HEK293 (cell line): Measurements from ENCODE around the gene AEBP2.

Experiments used
- CTCF ChIA-PET: fragments of 350-600 bp; formaldehyde crosslinking; extraction: SDS; loops from one replicate; lab custom pipeline; 2021; ENCODE audit warnings: antibody characterized with exemption; lab: Yijun Ruan, JAX
- POLR2A ChIA-PET: fragments of 300-600 bp; formaldehyde crosslinking; extraction: SDS; loops from one replicate; lab custom pipeline; 2020; ENCODE audit warnings: antibody characterized with exemption, inconsistent platforms; lab: Yijun Ruan, JAX
- H3K27ac ChIP-seq: fragments of 200-500 bp; sonication (Bioruptor generic); 2 replicates; pipeline ENCODE4 v1.5.1; 2014; ENCODE audit warnings: low read depth, low read length, control low read depth, inconsistent platforms; ENCODE audit errors: extremely low read depth
- H3K36me3 ChIP-seq, 2 experiments: fragments of 200-500 bp in 1 of 2; sonication (Bioruptor generic) in 1 of 2; 1 replicate in 1 of 2; 2 replicates in 1 of 2; pipeline ENCODE4 v1.5.1; 2014 to 2017; ENCODE audit warnings: inconsistent platforms in 2 of 2, low read length in 2 of 2; ENCODE audit not compliant: control insufficient read depth in 2 of 2, insufficient read depth in 1 of 2
- H3K4me1 ChIP-seq: fragments of 200-500 bp; sonication (Bioruptor generic); 2 replicates; pipeline ENCODE4 v1.5.1; 2014; ENCODE audit warnings: mild to moderate bottlenecking, low read length, inconsistent platforms; ENCODE audit not compliant: control insufficient read depth, insufficient read depth
- H3K4me3 ChIP-seq: 2 replicates; pipeline ENCODE4 v1.5.1; 2011; ENCODE audit warnings: low read depth, mild to moderate bottlenecking, control low read depth, low read length, moderate library complexity
- H3K9me3 ChIP-seq: fragments of 200-500 bp; sonication (Bioruptor generic); 2 replicates; pipeline ENCODE4 v1.5.1; 2014; ENCODE audit warnings: low read depth, low read length, inconsistent platforms; ENCODE audit not compliant: control insufficient read depth, insufficient read depth
- ELK4 ChIP-seq: IDR thresholded peaks from 2 replicates; pipeline ENCODE4 v1.6.1; 2011; ENCODE audit warnings: mild to moderate bottlenecking, low read depth, low read length, borderline replicate concordance
- GLI4 ChIP-seq: fragments of 450-650 bp; formaldehyde crosslinking; IDR thresholded peaks from 2 replicates; pipeline ENCODE4 v1.5.1; 2016; ENCODE audit warnings: missing biosample characterization, missing genetic modification characterization
- MZF1 ChIP-seq: fragments of 450-650 bp; formaldehyde crosslinking; IDR thresholded peaks from 2 replicates; pipeline ENCODE4 v1.5.1; 2017; ENCODE audit warnings: missing biosample characterization, missing genetic modification characterization, borderline replicate concordance
- SETDB1 ChIP-seq: IDR thresholded peaks from one replicate; pipeline ENCODE4 v1.6.1; 2017; ENCODE audit warnings: mild to moderate bottlenecking, low read length, moderate library complexity, mixed read lengths; ENCODE audit not compliant: insufficient read length
- WT1 ChIP-seq: fragments of 450-650 bp; formaldehyde crosslinking; IDR thresholded peaks from 2 replicates; pipeline ENCODE4 v1.5.1; 2016; ENCODE audit warnings: missing biosample characterization, missing genetic modification characterization
- ZBTB10 ChIP-seq: fragments of 450-650 bp; formaldehyde crosslinking; IDR thresholded peaks from 2 replicates; pipeline ENCODE4 v1.5.1; 2016; ENCODE audit warnings: missing biosample characterization, missing genetic modification characterization
- ZBTB26 ChIP-seq: fragments of 450-650 bp; formaldehyde crosslinking; optimal IDR thresholded peaks from 2 replicates; pipeline ENCODE3; 2016; ENCODE audit warnings: missing biosample characterization, mild to moderate bottlenecking, missing genetic modification characterization
- ZEB2 ChIP-seq: fragments of 450-650 bp; formaldehyde crosslinking; IDR thresholded peaks from 2 replicates; pipeline ENCODE4 v1.5.1; 2016; ENCODE audit warnings: missing biosample characterization, missing genetic modification characterization
- ZNF121 ChIP-seq: fragments of 450-650 bp; formaldehyde crosslinking; IDR thresholded peaks from 2 replicates; pipeline ENCODE4 v1.5.1; 2016; ENCODE audit warnings: missing biosample characterization, missing genetic modification characterization
- ZNF146 ChIP-seq: fragments of 450-650 bp; formaldehyde crosslinking; IDR thresholded peaks from 2 replicates; pipeline ENCODE4 v1.5.1; 2016; ENCODE audit warnings: missing biosample characterization, missing genetic modification characterization
- ZNF155 ChIP-seq: fragments of 450-650 bp; formaldehyde crosslinking; IDR thresholded peaks from 2 replicates; pipeline ENCODE4 v1.5.1; 2016; ENCODE audit warnings: missing biosample characterization, missing genetic modification characterization
- ZNF292 ChIP-seq: fragments of 450-650 bp; formaldehyde crosslinking; IDR thresholded peaks from 2 replicates; pipeline ENCODE4 v1.5.1; 2016; ENCODE audit warnings: low read depth, missing biosample characterization, missing genetic modification characterization, borderline replicate concordance
- ZNF311 ChIP-seq: fragments of 450-650 bp; formaldehyde crosslinking; IDR thresholded peaks from 2 replicates; pipeline ENCODE4 v1.5.1; 2017; ENCODE audit warnings: missing biosample characterization, missing genetic modification characterization, borderline replicate concordance
- ZNF423 ChIP-seq: fragments of 450-650 bp; formaldehyde crosslinking; IDR thresholded peaks from 2 replicates; pipeline ENCODE4 v1.5.1; 2016; ENCODE audit warnings: missing biosample characterization, missing genetic modification characterization
- ZNF530 ChIP-seq: fragments of 450-650 bp; formaldehyde crosslinking; IDR thresholded peaks from 2 replicates; pipeline ENCODE4 v1.5.1; 2016; ENCODE audit warnings: low read depth, missing biosample characterization, missing genetic modification characterization
- ZNF544 ChIP-seq: fragments of 450-650 bp; formaldehyde crosslinking; IDR thresholded peaks from 2 replicates; pipeline ENCODE4 v1.5.0; 2017; ENCODE audit warnings: missing biosample characterization, missing genetic modification characterization
- ZNF621 ChIP-seq: fragments of 450-650 bp; formaldehyde crosslinking; IDR thresholded peaks from 2 replicates; pipeline ENCODE4 v1.5.1; 2017; ENCODE audit warnings: missing biosample characterization, missing genetic modification characterization
- ZNF626 ChIP-seq: fragments of 450-650 bp; sonication (Bioruptor Pico); formaldehyde crosslinking; IDR thresholded peaks from 2 replicates; pipeline ENCODE4 v1.5.1; 2018; ENCODE audit warnings: missing biosample characterization, missing genetic modification characterization, inconsistent platforms
- ZNF701 ChIP-seq: fragments of 450-650 bp; formaldehyde crosslinking; IDR thresholded peaks from 2 replicates; pipeline ENCODE4 v1.5.1; 2016; ENCODE audit warnings: missing biosample characterization, missing genetic modification characterization
- ZNF776 ChIP-seq: fragments of 450-650 bp; formaldehyde crosslinking; IDR thresholded peaks from 2 replicates; pipeline ENCODE4 v1.5.0; 2017; ENCODE audit warnings: missing biosample characterization, missing genetic modification characterization, borderline replicate concordance
- ZNF777 ChIP-seq: fragments of 450-650 bp; formaldehyde crosslinking; IDR thresholded peaks from 2 replicates; pipeline ENCODE4 v1.5.1; 2017; ENCODE audit warnings: missing biosample characterization, missing genetic modification characterization, borderline replicate concordance
- ZNF785 ChIP-seq: fragments of 450-650 bp; formaldehyde crosslinking; IDR thresholded peaks from 2 replicates; pipeline ENCODE4 v1.5.1; 2016; ENCODE audit warnings: missing biosample characterization, missing genetic modification characterization
- ZNF830 ChIP-seq: fragments of 450-650 bp; IDR thresholded peaks from 2 replicates; pipeline ENCODE4 v1.5.0; 2018; ENCODE audit warnings: missing biosample characterization, missing genetic modification characterization, low read depth, mild to moderate bottlenecking, moderate library complexity

AEBP2 gene

GRCh38 chr12:19415563-19415962 is 23.7 kb upstream of the AEBP2 start:
- TF ChIP-seq ZNF530 (tag by site-specific recombination) (no peak), ZNF626 (no peak), ZNF146 (tag by site-specific recombination) (no peak), ZNF544 (tag by site-specific recombination) (no peak), ZNF776 (tag by site-specific recombination) (no peak), SETDB1 (no peak), ZNF777 (tag by site-specific recombination) (no peak)
- Histone ChIP-seq H3K9me3 (no peaks in the 10 kb centered on the region), H3K4me1 (no peaks in the 10 kb centered on the region), H3K36me3 (no peaks in the 10 kb centered on the region), H3K27ac (no peak overlapping the region), H3K4me3 (no peak overlapping the region)
- ChIA-PET CTCF (no interaction called here), POLR2A (no interaction called here)

GRCh38 chr12:19419086-19419485 is 20.2 kb upstream of the AEBP2 start:
- CTCF ChIA-PET, result no interaction called here

More at GRCh38 chr12:19419086-19419485, 20.2 kb upstream of the AEBP2 start:
- no peak overlapping the region for H3K4me3 ChIP-seq
- no peaks in the 10 kb centered on the region for H3K36me3 ChIP-seq
- H3K27ac ChIP-seq, result no peak overlapping the region
- POLR2A ChIA-PET, result no interaction called here
- no peaks in the 10 kb centered on the region for H3K9me3 ChIP-seq
- no peaks in the 10 kb centered on the region for H3K4me1 ChIP-seq
- TF ChIP-seq ZEB2 (tag by site-specific recombination) (no peak), ELK4 (no peak), ZNF621 (tag by site-specific recombination) (no peak), ZNF701 (tag by site-specific recombination) (no peak), WT1 (no peak), ZNF785 (tag by site-specific recombination) (no peak), ZNF830 (tag by site-specific recombination) (no peak), ZNF292 (tag by site-specific recombination) (no peak), ZNF423 (tag by site-specific recombination) (no peak), ZNF121 (no peak), MZF1 (tag by site-specific recombination) (no peak), GLI4 (tag by site-specific recombination) (no peak), ZBTB10 (no peak), ZBTB26 (tag by site-specific recombination) (no peak), ZNF155 (no peak), ZNF311 (no peak)
